Measurements from ENCODE around the gene RNF220.

RNF220 gene

DNA sequence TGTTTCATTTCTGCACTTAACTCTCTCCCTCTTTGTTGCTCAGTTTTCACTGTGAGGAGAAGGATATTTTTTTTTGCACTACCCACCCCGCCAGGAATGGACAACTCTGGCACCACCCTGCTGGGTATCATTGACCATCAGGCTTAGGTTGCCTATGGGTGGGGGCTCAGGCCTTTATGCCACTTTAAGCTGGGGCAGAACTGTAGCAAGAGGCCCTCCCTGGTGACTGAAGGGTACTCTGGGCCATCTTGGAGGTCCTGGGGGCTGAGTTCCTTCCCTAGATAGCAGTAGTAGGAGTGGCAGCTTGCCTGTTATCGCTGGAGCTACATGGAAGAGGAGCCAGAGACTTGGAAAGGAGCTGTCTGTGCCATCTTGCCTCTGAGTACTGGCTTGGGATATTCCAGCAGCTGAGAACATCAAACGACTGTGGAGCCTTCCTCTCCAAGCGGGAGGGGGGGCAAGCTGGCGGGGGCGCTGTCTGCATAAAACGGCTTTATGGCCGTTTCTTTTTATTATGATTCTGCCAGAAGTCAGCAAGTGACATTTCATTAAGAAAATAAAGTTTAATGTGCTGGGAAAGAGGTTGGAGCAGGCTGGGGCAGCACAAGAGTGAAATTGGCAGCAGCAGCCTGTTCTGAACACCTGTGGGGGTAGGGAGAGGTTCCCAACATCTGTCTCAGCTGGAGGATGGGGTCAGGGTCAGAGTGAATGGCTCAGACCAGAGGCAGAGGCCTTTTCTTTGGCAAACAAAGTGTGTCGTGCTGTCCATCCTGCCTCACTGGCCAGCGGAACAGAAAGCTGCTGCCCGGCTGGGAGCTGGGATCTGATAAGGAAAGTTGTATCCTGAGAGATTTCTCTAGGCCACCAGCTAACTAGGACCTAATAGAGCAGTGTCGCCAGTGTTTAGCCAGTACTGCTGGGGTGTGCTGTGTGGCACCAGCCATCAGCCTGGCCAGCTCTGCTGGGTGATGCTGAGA lies 236.4 kb downstream of the RNF220 start:
- DNase-seq, result no peak

GRCh38 chr1:44642255-44642654 lies 237.2 kb downstream of the RNF220 start:
- DNase-seq, result no peak

- no peak for DNase-seq
These were observed 237.9 kb downstream of the RNF220 start for GRCh38 chr1:44642925-44643324.

- DNase-seq, result no peak
These were observed 238.8 kb downstream of the RNF220 start for GRCh38 chr1:44643721-44644334.

DNA sequence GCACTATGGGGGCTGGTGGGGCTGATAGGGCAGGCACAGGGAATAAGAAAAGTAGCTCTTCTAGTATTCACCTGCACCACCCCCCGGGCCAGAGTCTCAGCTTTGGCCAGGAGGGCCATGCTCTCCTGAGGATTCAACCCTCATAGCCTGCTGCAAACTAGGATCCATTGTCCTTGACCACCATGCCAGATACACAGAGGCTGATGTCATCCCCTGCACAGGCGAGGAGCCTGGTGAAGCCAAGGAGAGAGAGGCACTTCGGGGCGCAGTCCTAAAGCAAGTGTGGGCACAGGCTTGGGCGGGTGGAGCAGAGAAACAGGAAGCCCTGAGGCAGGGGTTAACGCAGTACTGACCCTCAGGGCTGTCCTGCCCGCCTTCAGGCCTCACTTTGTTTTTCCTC lies 239.8 kb downstream of the RNF220 start:
- DNase-seq, result no peak

GRCh38 chr1:44645476-44646244 lies 240.6 kb downstream of the RNF220 start:
- DNase-seq, result no peak

GRCh38 chr1:44646261-44647110 lies 241.4 kb downstream of the RNF220 start:
- DNase-seq, result no peak

DNA sequence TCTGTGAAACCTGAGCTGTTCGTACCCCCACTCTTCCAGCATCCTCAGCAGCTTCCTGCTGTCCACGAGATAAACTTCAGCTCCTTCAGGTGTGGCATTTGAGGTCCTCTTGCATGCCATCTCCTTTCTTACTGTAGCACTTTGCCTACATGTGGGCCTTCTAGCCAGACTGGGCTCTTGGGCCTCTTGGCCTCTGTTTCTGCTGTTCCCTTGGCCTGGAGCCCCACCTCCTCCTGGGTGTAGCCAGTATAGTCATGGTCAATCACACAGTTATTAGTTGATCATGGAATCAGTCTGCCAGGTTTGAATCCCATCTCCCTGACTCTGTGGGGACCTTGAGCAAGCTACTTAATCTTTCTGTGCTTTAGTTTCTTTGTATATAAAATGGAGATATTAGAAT lies 242.8 kb downstream of the RNF220 start:
- no peak for DNase-seq

GRCh38 chr1:44648529-44649250 lies 243.6 kb downstream of the RNF220 start:
- DNase-seq, result no peak

DNA sequence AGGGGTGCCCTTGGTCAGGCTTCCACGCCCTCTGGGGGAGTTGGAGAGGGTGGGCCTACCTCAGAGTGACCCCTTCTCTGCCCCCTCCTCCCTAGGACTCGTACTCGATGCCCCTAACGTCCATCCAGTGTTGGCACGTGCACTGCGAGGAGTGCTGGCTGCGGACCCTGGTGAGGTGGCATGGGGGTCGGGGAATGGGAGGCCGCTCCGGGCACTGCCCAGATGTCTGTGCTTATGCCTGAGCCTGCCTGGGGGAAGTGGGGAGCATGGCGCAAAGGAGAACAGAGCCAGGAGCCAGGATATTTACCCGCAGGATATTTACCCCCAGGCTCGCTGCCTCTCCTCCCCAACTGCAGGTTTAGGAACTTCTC lies 244.7 kb downstream of the RNF220 start:
- no peak for DNase-seq

- no peak for DNase-seq
These were observed 245.2 kb downstream of the RNF220 start for GRCh38 chr1:44650159-44650831.

DNA sequence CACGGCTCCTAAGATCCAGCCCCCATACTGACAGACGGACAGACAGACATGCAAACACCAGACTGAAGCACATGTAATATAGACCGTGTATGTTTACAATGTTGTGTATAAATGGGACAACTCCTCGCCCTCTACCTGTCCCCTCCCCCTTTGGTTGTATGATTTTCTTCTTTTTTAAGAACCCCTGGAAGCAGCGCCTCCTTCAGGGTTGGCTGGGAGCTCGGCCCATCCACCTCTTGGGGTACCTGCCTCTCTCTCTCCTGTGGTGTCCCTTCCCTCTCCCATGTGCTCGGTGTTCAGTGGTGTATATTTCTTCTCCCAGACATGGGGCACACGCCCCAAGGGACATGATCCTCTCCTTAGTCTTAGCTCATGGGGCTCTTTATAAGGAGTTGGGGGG lies 246.0 kb downstream of the RNF220 start:
- no peak for DNase-seq

- peak; percentile 15 for DNase-seq
These were observed 247.5 kb downstream of the RNF220 start for GRCh38 chr1:44652445-44653106.

DNA sequence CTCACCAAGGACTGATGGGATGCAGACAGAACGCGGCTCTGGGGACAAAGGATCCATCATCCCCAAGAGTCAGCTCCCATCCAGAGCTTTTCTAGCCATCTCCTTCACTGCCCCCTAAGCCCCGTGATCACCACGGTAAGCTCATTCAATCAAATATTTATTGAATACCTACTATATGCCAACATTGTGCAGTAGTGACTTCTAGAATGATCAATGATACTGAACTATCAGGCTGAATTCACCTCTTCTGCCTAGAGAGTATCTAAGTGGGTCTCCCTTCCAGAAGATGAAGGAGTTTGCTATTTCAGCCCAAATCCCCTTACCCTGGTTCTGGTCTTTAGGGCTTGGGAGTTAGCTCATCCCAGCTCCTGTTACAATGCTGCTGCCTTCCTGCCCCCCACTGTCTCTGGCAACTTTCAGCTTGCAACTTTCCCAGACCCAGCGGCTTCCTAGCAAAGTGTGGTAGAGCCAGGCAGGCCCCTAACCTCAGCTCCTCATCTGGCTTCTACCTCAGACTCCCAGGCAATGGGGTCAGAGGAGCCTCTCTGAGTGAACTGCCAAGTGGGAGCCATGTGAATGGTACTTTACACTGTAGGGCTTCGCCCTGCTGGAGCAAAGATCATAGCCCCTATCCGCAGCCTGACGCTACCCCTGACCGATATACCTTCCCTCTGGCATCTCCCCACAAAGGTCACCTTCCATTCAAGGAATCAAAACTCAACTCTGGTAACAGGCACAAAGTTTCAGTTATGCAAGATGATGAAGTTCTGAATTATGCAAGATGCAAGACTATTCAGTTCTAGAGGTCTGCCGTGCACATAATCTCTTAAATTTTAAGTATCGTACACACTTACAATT lies 248.3 kb downstream of the RNF220 start:
- no peak for DNase-seq

DNA sequence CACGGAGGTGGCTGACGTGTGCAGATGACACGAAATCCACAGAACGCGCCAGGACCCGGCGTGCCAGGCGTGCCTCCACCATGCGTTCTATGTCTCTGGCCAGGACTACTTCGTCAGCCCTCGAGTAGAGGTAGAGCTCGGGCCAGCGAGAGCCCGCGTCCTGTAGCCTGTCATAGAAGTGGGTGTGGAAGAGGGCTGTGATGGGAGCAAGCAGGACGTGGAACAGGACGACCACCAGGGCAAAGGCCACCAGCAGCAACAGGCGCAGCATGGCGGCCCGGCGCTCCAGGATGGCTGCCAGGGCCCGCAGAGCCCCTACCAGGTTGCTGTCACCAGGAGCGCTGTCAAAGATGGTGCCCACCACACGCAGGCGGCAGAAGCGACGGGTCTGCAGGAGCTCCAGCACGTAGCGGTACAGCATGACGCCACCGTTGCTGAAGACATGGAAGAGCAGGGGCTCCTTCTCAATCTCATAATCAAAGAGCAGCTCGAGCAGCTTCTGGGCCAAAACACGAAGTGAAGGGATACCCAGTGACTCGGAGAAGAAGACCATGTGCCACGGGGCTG lies 249.6 kb downstream of the RNF220 start:
- no peak for DNase-seq

GRCh38 chr1:44655609-44656008 lies 250.6 kb downstream of the RNF220 start:
- no peak for DNase-seq

GRCh38 chr1:44659566-44659965 lies 254.5 kb downstream of the RNF220 start:
- DNase-seq, result no peak

- DNase-seq, result no peak
These were observed 255.1 kb downstream of the RNF220 start for GRCh38 chr1:44660176-44660575.
